SK-N-SH (cell line): Measurements from ENCODE around the gene NISCH. TPM values are rescaled to one million over a fixed set of nuclear protein-coding genes. Genes with fewer than 3 reads are reported as not detected.

Source experiments
- CTCF ChIA-PET: fragments of 300-600, 350-600 bp; formaldehyde crosslinking; extraction: SDS; loops from one replicate; lab custom pipeline; 2021; lab: Yijun Ruan, JAX
- POLR2A ChIA-PET: fragments of 350-600 bp; sonication (Branson Sonifier 250); formaldehyde crosslinking; extraction: SDS; loops from one replicate; lab custom pipeline; 2020; ENCODE audit warnings: antibody characterized with exemption, inconsistent platforms; lab: Yijun Ruan, JAX
- DNase-seq: peaks from one replicate; pipeline ENCODE4 v3.0.0; 2012
- H2AFZ ChIP-seq: fragments of 200-600 bp; sonication (generic); 2 replicates; pipeline ENCODE4 v1.8.1; 2016; ENCODE audit warnings: antibody characterized with exemption, mild to moderate bottlenecking, low read depth
- H3F3A ChIP-seq: fragments of 200-600 bp; sonication (generic); replicated peaks from 2 replicates; pipeline ENCODE3; 2016; ENCODE audit warnings: antibody characterized with exemption, mild to moderate bottlenecking; ENCODE audit not compliant: insufficient read depth
- H3K27ac ChIP-seq, 2 experiments: fragments of 200-500 bp in 1 of 2; fragments of 200-600 bp in 1 of 2; sonication (Bioruptor generic) in 1 of 2; sonication (generic), shearing (Covaris generic) in 1 of 2; 2 replicates each; pipeline versions ENCODE4 v1.5.1 to v1.6.1; 2014 to 2016; ENCODE audit warnings: low read depth in 2 of 2, inconsistent platforms in 1 of 2, low read length in 1 of 2, mild to moderate bottlenecking in 1 of 2, mixed read lengths in 1 of 2
- H3K27me3 ChIP-seq: fragments of 200-600 bp; sonication (generic), shearing (Covaris generic); 2 replicates; pipeline ENCODE4 v1.6.1; 2016; ENCODE audit warnings: mixed run types; ENCODE audit not compliant: insufficient read depth
- H3K36me3 ChIP-seq, 2 experiments: fragments of 200-500 bp in 1 of 2; fragments of 200-600 bp in 1 of 2; sonication (Bioruptor generic) in 1 of 2; sonication (generic) in 1 of 2; replicated peaks in 1 of 2; 2 replicates each; pipeline versions ENCODE3 to v1.5.1; 2014 to 2016; ENCODE audit warnings: low read length in 1 of 2, mild to moderate bottlenecking in 1 of 2; ENCODE audit not compliant: insufficient read depth in 2 of 2, control insufficient read depth in 1 of 2
- H3K4me1 ChIP-seq, 2 experiments: fragments of 200-500 bp in 1 of 2; fragments of 200-600 bp in 1 of 2; sonication (Bioruptor generic) in 1 of 2; sonication (generic), shearing (Covaris generic) in 1 of 2; 2 replicates each; pipeline versions ENCODE4 v1.5.1 to v1.6.1; 2014 to 2016; ENCODE audit warnings: low read depth in 1 of 2, low read length in 1 of 2, mixed run types in 1 of 2; ENCODE audit not compliant: insufficient read depth in 2 of 2, control insufficient read depth in 1 of 2
- H3K4me2 ChIP-seq: fragments of 200-600 bp; sonication (generic), shearing (Covaris generic); 2 replicates; pipeline ENCODE4 v1.6.1; 2017; ENCODE audit warnings: mixed run types
- H3K4me3 ChIP-seq, 2 experiments: fragments of 200-500 bp in 1 of 2; fragments of 200-600 bp in 1 of 2; sonication (Bioruptor generic) in 1 of 2; sonication (generic), shearing (Covaris generic) in 1 of 2; 2 replicates each; pipeline versions ENCODE4 v1.5.1 to v1.8.1; 2014 to 2016; ENCODE audit warnings: low read depth in 2 of 2, inconsistent platforms in 1 of 2, low read length in 1 of 2, mild to moderate bottlenecking in 1 of 2, mixed read lengths in 1 of 2, moderate library complexity in 1 of 2
- H3K79me2 ChIP-seq: fragments of 200-600 bp; sonication (generic); 2 replicates; pipeline ENCODE4 v1.8.1; 2017; ENCODE audit warnings: mild to moderate bottlenecking; ENCODE audit not compliant: insufficient read depth
- H3K9ac ChIP-seq: fragments of 200-600 bp; sonication (generic); 2 replicates; pipeline ENCODE4 v1.6.1; 2017; ENCODE audit warnings: mixed run types
- H3K9me2 ChIP-seq: fragments of 200-600 bp; sonication (generic); 2 replicates; pipeline ENCODE4 v1.6.1; 2017; ENCODE audit warnings: mixed run types
- H3K9me3 ChIP-seq: fragments of 200-600 bp; sonication (generic); 2 replicates; pipeline ENCODE4 v1.6.1; 2017; ENCODE audit warnings: mixed run types, mild to moderate bottlenecking, moderate library complexity
- H4K20me1 ChIP-seq: fragments of 200-600 bp; sonication (generic); 2 replicates; pipeline ENCODE4 v1.6.1; 2017; ENCODE audit warnings: mild to moderate bottlenecking, mixed run types; ENCODE audit not compliant: insufficient read depth
- CHD2 ChIP-seq: fragments of 150-350 bp; IDR thresholded peaks from 2 replicates; pipeline ENCODE4 v1.6.1; 2018; ENCODE audit warnings: low read length; ENCODE audit not compliant: partially characterized antibody
- CTCF ChIP-seq: fragments of 200-600 bp; sonication (generic); IDR thresholded peaks from 2 replicates; pipeline ENCODE4 v1.6.1; 2017; ENCODE audit warnings: antibody characterized with exemption, mild to moderate bottlenecking, moderate library complexity
- FOSL2 ChIP-seq: IDR thresholded peaks from 2 replicates; pipeline ENCODE4 v1.4.0; 2012; ENCODE audit warnings: low read depth, mild to moderate bottlenecking, moderate library complexity, borderline replicate concordance
- FOXJ3 ChIP-seq: sonication (generic); formaldehyde crosslinking; IDR thresholded peaks from 2 replicates; pipeline ENCODE4 v1.5.1; 2020; ENCODE audit warnings: mild to moderate bottlenecking, missing genetic modification reagents
- FOXM1 ChIP-seq: IDR thresholded peaks from 2 replicates; pipeline ENCODE4 v1.4.0; 2012; ENCODE audit warnings: low read depth, mild to moderate bottlenecking
- GABPA ChIP-seq: IDR thresholded peaks from 2 replicates; pipeline ENCODE4 v1.4.0; 2012; ENCODE audit warnings: low read depth, mild to moderate bottlenecking
- MAX ChIP-seq: IDR thresholded peaks from 2 replicates; pipeline ENCODE4 v1.4.0; 2012; ENCODE audit warnings: low read depth
- MEF2A ChIP-seq: IDR thresholded peaks from 2 replicates; pipeline ENCODE4 v1.4.0; 2012; ENCODE audit warnings: low read depth, borderline replicate concordance
- POLR2AphosphoS5 ChIP-seq: IDR thresholded peaks from 2 replicates; pipeline ENCODE4 v1.6.1; 2012; ENCODE audit warnings: low read depth, low read length
- RAD21 ChIP-seq: IDR thresholded peaks from 2 replicates; pipeline ENCODE4 v1.6.1; 2012; ENCODE audit warnings: mild to moderate bottlenecking, low read length
- RCOR1 ChIP-seq: fragments of 150-350 bp; IDR thresholded peaks from 2 replicates; pipeline ENCODE4 v1.6.1; 2017; ENCODE audit warnings: antibody characterized with exemption, low read length
- REST ChIP-seq: IDR thresholded peaks from 2 replicates; pipeline ENCODE4 v1.6.1; 2012; ENCODE audit warnings: mild to moderate bottlenecking, low read depth, low read length, moderate library complexity
- RFX5 ChIP-seq: IDR thresholded peaks from 2 replicates; pipeline ENCODE4 v1.6.1; 2012; ENCODE audit warnings: mild to moderate bottlenecking, improper control_type of control experiment, low read length
- SMC3 ChIP-seq: IDR thresholded peaks from 2 replicates; pipeline ENCODE4 v1.6.1; 2012; ENCODE audit warnings: low read depth, low read length, improper control_type of control experiment
- TAF1 ChIP-seq: IDR thresholded peaks from 2 replicates; pipeline ENCODE4 v1.6.1; 2012; ENCODE audit warnings: low read depth, mild to moderate bottlenecking, low read length, moderate library complexity, borderline replicate concordance
- TCF12 ChIP-seq: IDR thresholded peaks from 2 replicates; pipeline ENCODE4 v1.4.0; 2012
- WGBS: methylation state at CpG from one replicate; pipeline ENCODE4 v1.1.6; 2017; ENCODE audit warnings: low lambda C conversion rate; 5-methylcytosine and 5-hydroxymethylcytosine counted together
- polyA plus RNA-seq, 3 experiments: library from polyadenylated mRNA; depleted of rRNA; stranded (reverse); fragments of >200 nt; gene quantifications; 2 replicates each; pipeline ENCODE4 v1.2.3, GENCODE V29; 2012

The NISCH gene
- polyA plus RNA-seq, 1 of the 3 experiments (the other 2 are of a cell fraction) = 77.5 TPM

GRCh38 chr3:52519445-52520140 is 64.2 kb downstream of the NISCH start:
- H2AFZ ChIP-seq = no peak overlapping the region
- ChIA-PET POLR2A (no interaction called here), CTCF (interaction anchor here (0.5 to 1.4 kb wide), 3 partner anchors 61 to 107 kb away, joined by 3 to 4 read pairs (median 3); no protein-coding TSS in a partner anchor)
- H3K9me2 ChIP-seq = no peaks in the 10 kb centered on the region
- no peak for DNase-seq
- WGBS = 87% methylated on average over 13 of the region's 22 CpGs
- H3K79me2 ChIP-seq = no peaks in the 10 kb centered on the region
- H4K20me1 ChIP-seq = no peaks in the 10 kb centered on the region
- no peak overlapping the region for H3K4me3 ChIP-seq
- H3K9ac ChIP-seq = no peak overlapping the region
- H3K27me3 ChIP-seq = no peaks in the 10 kb centered on the region
- H3K9me3 ChIP-seq = no peaks in the 10 kb centered on the region
- TF ChIP-seq TCF12 (no peak), RFX5 (no peak), FOSL2 (no peak), GABPA (no peak), TAF1 (no peak), FOXJ3 (CRISPR knock-in tag) (no peak), CHD2 (no peak), RAD21 (no peak), SMC3 (no peak)
- no peak overlapping the region for H3K4me2 ChIP-seq
- H3K27ac ChIP-seq = no peak overlapping the region
- peaks cover 0 to 16% of the 10 kb centered on the region in 2 experiments; a peak in 1 of 4 replicates for H3K4me1 ChIP-seq
- peaks cover 4 to 11% of the 10 kb centered on the region in 2 experiments for H3K36me3 ChIP-seq
- H3F3A ChIP-seq = no peaks in the 10 kb centered on the region

GRCh38 chr3:52520141-52520667 is 64.8 kb downstream of the NISCH start:
- H3K36me3 ChIP-seq = peaks cover 4 to 15% of the 10 kb centered on the region in 2 experiments
- H3K27me3 ChIP-seq = no peaks in the 10 kb centered on the region
- no peaks in the 10 kb centered on the region for H3K79me2 ChIP-seq
- H3K4me3 ChIP-seq = no peak overlapping the region
- no peaks in the 10 kb centered on the region for H3K9me2 ChIP-seq
- H2AFZ ChIP-seq = no peak overlapping the region
- H3K4me2 ChIP-seq = no peak overlapping the region
- no peak for DNase-seq
- H3K9ac ChIP-seq = no peak overlapping the region
- no peaks in the 10 kb centered on the region for H3F3A ChIP-seq
- ChIA-PET CTCF (no interaction called here), POLR2A (no interaction called here)
- no peaks in the 10 kb centered on the region for H3K9me3 ChIP-seq
- H4K20me1 ChIP-seq = no peaks in the 10 kb centered on the region
- 88% methylated on average over 9 of the region's 14 CpGs for WGBS
- H3K4me1 ChIP-seq = peaks cover 0 to 16% of the 10 kb centered on the region in 2 experiments; a peak in 1 of 4 replicates
- no peak overlapping the region for H3K27ac ChIP-seq
- no peak for TF ChIP-seq RCOR1
- TF ChIP-seq MAX = no peak
- no peak for TF ChIP-seq REST
- TF ChIP-seq FOXM1 = no peak
- no peak for TF ChIP-seq CTCF
- no peak for TF ChIP-seq POLR2AphosphoS5
- TF ChIP-seq MEF2A = no peak
